CD8-positive, alpha-beta memory T cell (primary cell): Measurements from ENCODE around the gene E2F6. TPM values are rescaled to one million over a fixed set of nuclear protein-coding genes. Genes with fewer than 3 reads are reported as not detected.
A peak's percentile ranks its signal among the peaks of the same experiment; 100 is the strongest.

ENCODE experiments used
- CTCF ChIA-PET: fragments of 350-600 bp; sonication (Branson Sonifier 250); formaldehyde crosslinking; loops from one replicate; lab custom pipeline; 2021; ENCODE audit warnings: antibody characterized with exemption; lab: Charles Lee
- POLR2A ChIA-PET: fragments of 350-600 bp; sonication (Branson Sonifier 250); formaldehyde crosslinking; loops from one replicate; lab custom pipeline; 2021; ENCODE audit warnings: antibody characterized with exemption; lab: Charles Lee
- DNase-seq, 5 donors: peaks; one replicate each; pipeline versions ENCODE4 v3.0.0 to v3.0.0-alpha.2; 2020 to 2022; ENCODE audit warnings: mixed read lengths in 1 of 5
- H3K27ac ChIP-seq: one replicate; pipeline ENCODE4 v1.7.0; 2013; ENCODE audit warnings: low read depth, mild to moderate bottlenecking, low read length, moderate library complexity
- H3K27me3 ChIP-seq: 2 replicates; pipeline ENCODE4 v1.7.0; 2013; ENCODE audit warnings: low read length, mild to moderate bottlenecking; ENCODE audit not compliant: insufficient read depth, poor library complexity, severe bottlenecking
- H3K36me3 ChIP-seq: 2 replicates; pipeline ENCODE4 v1.7.0; 2013; ENCODE audit warnings: mild to moderate bottlenecking, low read length, moderate library complexity; ENCODE audit not compliant: insufficient read depth
- H3K4me1 ChIP-seq: 2 replicates; pipeline ENCODE4 v1.7.0; 2013; ENCODE audit warnings: mild to moderate bottlenecking, low read length, moderate library complexity; ENCODE audit not compliant: insufficient read depth
- H3K4me3 ChIP-seq: 2 replicates; pipeline ENCODE4 v1.7.0; 2013; ENCODE audit warnings: mild to moderate bottlenecking, low read length
- H3K9me3 ChIP-seq: 2 replicates; pipeline ENCODE4 v1.7.0; 2013; ENCODE audit warnings: mild to moderate bottlenecking, low read length
- H3K27ac Mint-ChIP-seq, 8 donors: one replicate each; pipeline ENCODE4 v1.8.0; 2020 to 2021; ENCODE audit warnings: mixed read lengths in 8 of 8, mild to moderate bottlenecking in 6 of 8, inconsistent platforms in 3 of 8, moderate library complexity in 3 of 8
- H3K27me3 Mint-ChIP-seq, 2 donors: one replicate each; pipeline ENCODE4 v1.8.0; 2020 to 2021; ENCODE audit warnings: mixed read lengths in 2 of 2, mild to moderate bottlenecking in 1 of 2, moderate library complexity in 1 of 2
- H3K36me3 Mint-ChIP-seq, 3 donors: one replicate each; pipeline ENCODE4 v1.8.0; 2020 to 2021; ENCODE audit warnings: mixed read lengths in 3 of 3, inconsistent platforms in 1 of 3, mild to moderate bottlenecking in 1 of 3
- H3K4me1 Mint-ChIP-seq, 3 donors: one replicate each; pipeline ENCODE4 v1.8.0; 2020 to 2021; ENCODE audit warnings: mixed read lengths in 3 of 3, inconsistent platforms in 1 of 3, mild to moderate bottlenecking in 1 of 3
- H3K4me3 Mint-ChIP-seq, 7 donors: one replicate each; pipeline ENCODE4 v1.8.0; 2020 to 2021; ENCODE audit warnings: mixed read lengths in 7 of 7, mild to moderate bottlenecking in 6 of 7, moderate library complexity in 4 of 7, inconsistent platforms in 2 of 7
- H3K9me3 Mint-ChIP-seq, 5 donors: one replicate each; pipeline ENCODE4 v1.8.0; 2020 to 2022; ENCODE audit warnings: mixed read lengths in 5 of 5, mild to moderate bottlenecking in 3 of 5, moderate library complexity in 2 of 5, inconsistent platforms in 1 of 5
- polyA plus RNA-seq: library from polyadenylated mRNA; unstranded; fragments of 300-500 nt; fragmentation: Illumina TruSeq; gene quantifications from one replicate; pipeline ENCODE4 v1.2.3, GENCODE V29; 2021
- total RNA-seq, 2 experiments: library from RNA; stranded (reverse); gene quantifications; one replicate each; pipeline ENCODE4 v1.2.3, GENCODE V29; 2021

Gene E2F6
- total RNA-seq (10 to 100 TPM; 13.9 to 14.7 TPM), polyA plus RNA-seq (4.5 TPM)

- H3K4me1 ChIP-seq: peaks cover 16% of the 10 kb centered on the region
- peak within 1 kb of the TSS; percentile 88 for H3K4me3 ChIP-seq
- peaks cover 3% of the 10 kb centered on the region for H3K36me3 ChIP-seq
- CTCF ChIA-PET: interaction anchor here (1.2 to 2.6 kb wide), 7 partner anchors 12 to 333 kb away, joined by 3 to 16 read pairs (median 3); a partner anchor contains a TSS
- Mint-ChIP-seq H3K4me1 (peaks cover 31 to 54% (median 49%) of the 10 kb centered on the region in 3 donors), H3K36me3 (peaks cover 0 to 10% (median 0%) of the 10 kb centered on the region in 3 donors), H3K27me3 (peaks cover 0 to 2% of the 10 kb centered on the region in 2 donors), H3K4me3 (peak within 1 kb of the TSS; percentile 86 to 98 (median 88)), H3K9me3 (no peaks in the 10 kb centered on the region), H3K27ac (peak within 1 kb of the TSS; percentile 72 to 97 (median 88))
- peak; percentile 80 to 88 (median 85) for DNase-seq
- H3K27ac ChIP-seq: peak within 1 kb of the TSS; percentile 54
- no peaks in the 10 kb centered on the region for H3K9me3 ChIP-seq
- POLR2A ChIA-PET: interaction anchor here (1.0 to 1.3 kb wide), 3 partner anchors 121 to 360 kb away, joined by 3 to 6 read pairs (median 4); partner anchors contain the start of genes ROCK2 and SLC66A3
- H3K27me3 ChIP-seq: no peaks in the 10 kb centered on the region
These were observed at the start of gene E2F6 for GRCh38 chr2:11465485-11466306. E2F6 (minus strand) TSS chr2:11466161; CDS start chr2:11465879, 282 bp downstream.

GRCh38 chr2:11515490-11515981 lies 49.6 kb upstream of the E2F6 start:
- H3K36me3 Mint-ChIP-seq: no peaks in the 10 kb centered on the region
- H3K4me1 Mint-ChIP-seq: no peaks in the 10 kb centered on the region
- POLR2A ChIA-PET: no interaction called here
- Histone ChIP-seq H3K36me3 (no peaks in the 10 kb centered on the region), H3K4me1 (no peaks in the 10 kb centered on the region), H3K4me3 (no peak overlapping the region), H3K27ac (no peak overlapping the region), H3K9me3 (no peaks in the 10 kb centered on the region), H3K27me3 (no peaks in the 10 kb centered on the region)
- no peak overlapping the region for H3K27ac Mint-ChIP-seq
- H3K9me3 Mint-ChIP-seq: peaks cover 0 to 6% (median 6%) of the 10 kb centered on the region in 5 donors
- H3K4me3 Mint-ChIP-seq: no peak overlapping the region
- H3K27me3 Mint-ChIP-seq: peaks cover 0 to 17% of the 10 kb centered on the region in 2 donors
- DNase-seq: no peak
- CTCF ChIA-PET: no interaction called here

- H3K9me3 ChIP-seq: no peaks in the 10 kb centered on the region
- POLR2A ChIA-PET: no interaction called here
- DNase-seq: no peak
- no peak overlapping the region for H3K4me3 ChIP-seq
- CTCF ChIA-PET: no interaction called here
- no peak overlapping the region for H3K27ac ChIP-seq
- Mint-ChIP-seq H3K27ac (no peak overlapping the region), H3K27me3 (peaks cover 0 to 17% of the 10 kb centered on the region in 2 donors), H3K4me1 (no peaks in the 10 kb centered on the region), H3K9me3 (peaks cover 0 to 3% (median 0%) of the 10 kb centered on the region in 5 donors), H3K36me3 (no peaks in the 10 kb centered on the region), H3K4me3 (no peak overlapping the region)
- no peaks in the 10 kb centered on the region for H3K27me3 ChIP-seq
- H3K36me3 ChIP-seq: no peaks in the 10 kb centered on the region
- no peaks in the 10 kb centered on the region for H3K4me1 ChIP-seq
These were observed 48.9 kb upstream of the E2F6 start for GRCh38 chr2:11514904-11515303.

- H3K9me3 ChIP-seq: no peaks in the 10 kb centered on the region
- H3K4me1 Mint-ChIP-seq: no peaks in the 10 kb centered on the region
- no peak overlapping the region for H3K27ac ChIP-seq
- no peaks in the 10 kb centered on the region for H3K36me3 ChIP-seq
- POLR2A ChIA-PET: no interaction called here
- no peak overlapping the region for H3K27ac Mint-ChIP-seq
- no peaks in the 10 kb centered on the region for H3K4me1 ChIP-seq
- CTCF ChIA-PET: no interaction called here
- peaks cover 0 to 17% of the 10 kb centered on the region in 2 donors for H3K27me3 Mint-ChIP-seq
- no peak overlapping the region for H3K4me3 ChIP-seq
- DNase-seq: no peak
- H3K36me3 Mint-ChIP-seq: no peaks in the 10 kb centered on the region
- H3K9me3 Mint-ChIP-seq: peaks cover 0 to 3% (median 0%) of the 10 kb centered on the region in 5 donors
- no peak overlapping the region for H3K4me3 Mint-ChIP-seq
- no peaks in the 10 kb centered on the region for H3K27me3 ChIP-seq
These were observed 48.2 kb upstream of the E2F6 start for GRCh38 chr2:11514081-11514730.

GRCh38 chr2:11513319-11513718 lies 47.4 kb upstream of the E2F6 start:
- DNase-seq: no peak
- H3K27me3 Mint-ChIP-seq: peaks cover 0 to 19% of the 10 kb centered on the region in 2 donors
- H3K4me3 ChIP-seq: no peak overlapping the region
- no peaks in the 10 kb centered on the region for H3K27me3 ChIP-seq
- no peak overlapping the region for H3K27ac Mint-ChIP-seq
- H3K36me3 Mint-ChIP-seq: no peaks in the 10 kb centered on the region
- H3K27ac ChIP-seq: no peak overlapping the region
- H3K9me3 ChIP-seq: no peaks in the 10 kb centered on the region
- H3K4me1 Mint-ChIP-seq: no peaks in the 10 kb centered on the region
- H3K9me3 Mint-ChIP-seq: peaks cover 0 to 3% (median 0%) of the 10 kb centered on the region in 5 donors
- POLR2A ChIA-PET: no interaction called here
- no peaks in the 10 kb centered on the region for H3K36me3 ChIP-seq
- CTCF ChIA-PET: no interaction called here
- H3K4me1 ChIP-seq: no peaks in the 10 kb centered on the region
- no peak overlapping the region for H3K4me3 Mint-ChIP-seq

- H3K4me3 Mint-ChIP-seq: no peak overlapping the region
- ChIA-PET POLR2A (no interaction called here), CTCF (interaction anchor here (1.7 kb wide), 1 partner anchor 11 kb away, joined by 4 read pairs; no protein-coding TSS in a partner anchor)
- peaks cover 0 to 24% of the 10 kb centered on the region in 2 donors for H3K27me3 Mint-ChIP-seq
- no peaks in the 10 kb centered on the region for H3K36me3 Mint-ChIP-seq
- no peak overlapping the region for H3K27ac Mint-ChIP-seq
- H3K4me1 Mint-ChIP-seq: no peaks in the 10 kb centered on the region
- Histone ChIP-seq H3K4me1 (no peaks in the 10 kb centered on the region), H3K9me3 (no peaks in the 10 kb centered on the region), H3K27me3 (no peaks in the 10 kb centered on the region), H3K36me3 (no peaks in the 10 kb centered on the region), H3K27ac (no peak overlapping the region), H3K4me3 (no peak overlapping the region)
- H3K9me3 Mint-ChIP-seq: no peaks in the 10 kb centered on the region
- no peak for DNase-seq
These were observed 46.5 kb upstream of the E2F6 start for GRCh38 chr2:11512431-11512830.

- ChIA-PET POLR2A (no interaction called here), CTCF (no interaction called here)
- H3K4me3 ChIP-seq: no peak overlapping the region
- no peak overlapping the region for H3K4me3 Mint-ChIP-seq
- no peaks in the 10 kb centered on the region for H3K4me1 Mint-ChIP-seq
- H3K36me3 Mint-ChIP-seq: no peaks in the 10 kb centered on the region
- H3K27me3 ChIP-seq: no peaks in the 10 kb centered on the region
- H3K27ac Mint-ChIP-seq: no peak overlapping the region
- no peak for DNase-seq
- H3K36me3 ChIP-seq: no peaks in the 10 kb centered on the region
- H3K27ac ChIP-seq: no peak overlapping the region
- H3K9me3 Mint-ChIP-seq: no peaks in the 10 kb centered on the region
- H3K4me1 ChIP-seq: no peaks in the 10 kb centered on the region
- H3K27me3 Mint-ChIP-seq: peaks cover 7 to 18% of the 10 kb centered on the region in 2 donors
- H3K9me3 ChIP-seq: no peaks in the 10 kb centered on the region
These were observed 43.8 kb upstream of the E2F6 start for GRCh38 chr2:11509657-11510360.
